ENCODE data around the gene AHDC1. TPM values are rescaled to one million over a fixed set of nuclear protein-coding genes. Genes with fewer than 3 reads are reported as not detected.

The AHDC1 gene
- polyA plus RNA-seq, 2 of the 4 experiments (the other 2 are of a cell fraction), result 1.3 to 11.5 TPM

DNA sequence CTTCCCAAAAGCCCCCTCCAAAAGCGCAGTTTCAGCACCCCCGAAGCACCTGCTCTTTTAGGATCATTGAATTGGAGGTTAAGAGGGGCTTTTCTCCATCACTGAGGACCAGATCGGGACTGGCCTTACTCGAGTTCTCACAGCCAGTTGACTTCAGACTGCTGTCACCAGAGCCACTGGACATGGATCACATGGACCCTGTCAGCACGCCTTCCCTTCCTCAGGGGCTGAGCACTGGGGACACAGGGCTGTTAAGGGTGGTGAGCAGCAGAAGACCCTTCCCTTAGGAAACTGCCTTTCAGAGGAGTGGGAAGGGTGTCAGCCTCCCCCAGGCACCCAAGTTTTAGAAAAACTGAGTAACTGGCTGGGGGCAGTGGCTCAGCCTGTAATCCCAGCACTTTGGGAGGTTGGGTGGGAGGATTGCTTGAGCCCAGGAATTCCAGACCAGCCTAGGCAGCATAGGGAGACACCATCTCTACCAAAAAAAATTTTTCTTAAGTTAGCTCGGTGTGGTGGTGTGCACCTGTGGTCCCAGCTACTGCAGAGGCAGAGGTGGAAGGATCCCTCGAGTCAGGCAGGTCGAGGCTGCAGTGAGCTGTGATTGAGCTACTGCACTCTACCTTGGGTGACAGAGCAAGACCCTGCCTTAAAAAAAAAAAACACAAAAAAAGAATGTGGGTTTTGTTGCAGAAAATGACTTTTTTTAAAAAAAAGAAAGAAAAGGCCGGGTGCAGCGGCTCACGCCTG is 31.6 kb upstream of the AHDC1 start:
- ChIA-PET POLR2A (no interaction called here), CTCF (no interaction called here)
- no peak for DNase-seq (ENCODE audit: low read depth in 1 of 2, low spot score in 1 of 2)
- no peak overlapping the region for H3K4me3 ChIP-seq
- H3K27ac ChIP-seq, result no peak overlapping the region
- H3K9me3 ChIP-seq, result no peaks in the 10 kb centered on the region
- WGBS (ENCODE audit: missing lambda C conversion rate), result 84% methylated on average over 6 of the region's 11 CpGs
- no peak overlapping the region for H3K4me2 ChIP-seq
- no peak for ATAC-seq
- no peaks in the 10 kb centered on the region for H3K4me1 ChIP-seq
- FAIRE-seq, result no peak
- TF ChIP-seq CEBPB (IDR thresholded peaks at IDR 0.05), result no peak
- no peak for TF ChIP-seq KDM1A (IDR thresholded peaks at IDR 0.05; ENCODE audit: low read depth)
- TF ChIP-seq, protein P1, sequence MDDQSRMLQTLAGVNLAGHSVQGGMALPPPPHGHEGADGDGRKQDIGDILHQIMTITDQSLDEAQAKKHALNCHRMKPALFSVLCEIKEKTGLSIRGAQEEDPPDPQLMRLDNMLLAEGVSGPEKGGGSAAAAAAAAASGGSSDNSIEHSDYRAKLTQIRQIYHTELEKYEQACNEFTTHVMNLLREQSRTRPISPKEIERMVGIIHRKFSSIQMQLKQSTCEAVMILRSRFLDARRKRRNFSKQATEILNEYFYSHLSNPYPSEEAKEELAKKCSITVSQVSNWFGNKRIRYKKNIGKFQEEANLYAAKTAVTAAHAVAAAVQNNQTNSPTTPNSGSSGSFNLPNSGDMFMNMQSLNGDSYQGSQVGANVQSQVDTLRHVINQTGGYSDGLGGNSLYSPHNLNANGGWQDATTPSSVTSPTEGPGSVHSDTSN (IDR thresholded peaks at IDR 0.05), result no peak
- TF ChIP-seq HDAC2 (IDR thresholded peaks at IDR 0.05), result no peak
- TF ChIP-seq, protein P2, sequence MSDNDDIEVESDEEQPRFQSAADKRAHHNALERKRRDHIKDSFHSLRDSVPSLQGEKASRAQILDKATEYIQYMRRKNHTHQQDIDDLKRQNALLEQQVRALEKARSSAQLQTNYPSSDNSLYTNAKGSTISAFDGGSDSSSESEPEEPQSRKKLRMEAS (IDR thresholded peaks at IDR 0.05), result no peak
- TF ChIP-seq, protein P3, sequence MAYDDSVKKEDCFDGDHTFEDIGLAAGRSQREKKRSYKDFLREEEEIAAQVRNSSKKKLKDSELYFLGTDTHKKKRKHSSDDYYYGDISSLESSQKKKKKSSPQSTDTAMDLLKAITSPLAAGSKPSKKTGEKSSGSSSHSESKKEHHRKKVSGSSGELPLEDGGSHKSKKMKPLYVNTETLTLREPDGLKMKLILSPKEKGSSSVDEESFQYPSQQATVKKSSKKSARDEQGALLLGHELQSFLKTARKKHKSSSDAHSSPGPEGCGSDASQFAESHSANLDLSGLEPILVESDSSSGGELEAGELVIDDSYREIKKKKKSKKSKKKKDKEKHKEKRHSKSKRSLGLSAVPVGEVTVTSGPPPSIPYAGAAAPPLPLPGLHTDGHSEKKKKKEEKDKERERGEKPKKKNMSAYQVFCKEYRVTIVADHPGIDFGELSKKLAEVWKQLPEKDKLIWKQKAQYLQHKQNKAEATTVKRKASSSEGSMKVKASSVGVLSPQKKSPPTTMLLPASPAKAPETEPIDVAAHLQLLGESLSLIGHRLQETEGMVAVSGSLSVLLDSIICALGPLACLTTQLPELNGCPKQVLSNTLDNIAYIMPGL (CRISPR knock-in tag; IDR thresholded peaks at IDR 0.05; ENCODE audit: borderline replicate concordance), result no peak
- TF ChIP-seq PHF8 (IDR thresholded peaks at IDR 0.05; ENCODE audit: borderline replicate concordance, low read depth), result no peak
- TF ChIP-seq ZNF302 (CRISPR knock-in tag; IDR thresholded peaks at IDR 0.05), result no peak
- TF ChIP-seq HEYL (CRISPR knock-in tag; IDR thresholded peaks at IDR 0.05), result no peak

DNA sequence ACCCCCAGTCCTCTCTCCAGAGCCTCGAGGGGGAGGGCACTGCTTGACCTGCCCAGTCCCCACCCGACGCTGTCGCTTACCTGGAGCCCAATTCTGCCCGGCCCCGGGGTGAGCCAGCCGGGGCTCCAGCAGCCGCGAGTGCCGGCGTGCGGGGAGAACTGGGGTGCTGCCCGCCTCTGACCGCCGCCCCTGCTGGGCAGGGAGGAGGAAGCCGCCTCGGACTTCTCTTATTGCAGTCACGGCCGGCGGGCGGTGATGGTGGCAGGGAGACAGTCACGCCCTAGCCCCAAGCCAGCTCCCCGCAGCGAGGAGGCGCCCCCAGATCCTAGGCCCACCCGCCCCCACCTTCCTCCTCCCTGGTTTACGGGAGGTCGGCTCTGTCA is 31.0 kb upstream of the AHDC1 start, which contains the start of gene FGR:
TSS of gene FGR (minus strand) at position 201 of the 383 bp plus-strand sequence. CDS start 11,269 bp downstream, outside the sequence.
- ChIA-PET CTCF (no interaction called here), POLR2A (no interaction called here)
- TF ChIP-seq, protein P4, sequence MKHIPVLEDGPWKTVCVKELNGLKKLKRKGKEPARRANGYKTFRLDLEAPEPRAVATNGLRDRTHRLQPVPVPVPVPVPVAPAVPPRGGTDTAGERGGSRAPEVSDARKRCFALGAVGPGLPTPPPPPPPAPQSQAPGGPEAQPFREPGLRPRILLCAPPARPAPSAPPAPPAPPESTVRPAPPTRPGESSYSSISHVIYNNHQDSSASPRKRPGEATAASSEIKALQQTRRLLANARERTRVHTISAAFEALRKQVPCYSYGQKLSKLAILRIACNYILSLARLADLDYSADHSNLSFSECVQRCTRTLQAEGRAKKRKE (CRISPR knock-in tag; IDR thresholded peaks at IDR 0.05; ENCODE audit: low read depth), result no peak
- TF ChIP-seq, protein P5, sequence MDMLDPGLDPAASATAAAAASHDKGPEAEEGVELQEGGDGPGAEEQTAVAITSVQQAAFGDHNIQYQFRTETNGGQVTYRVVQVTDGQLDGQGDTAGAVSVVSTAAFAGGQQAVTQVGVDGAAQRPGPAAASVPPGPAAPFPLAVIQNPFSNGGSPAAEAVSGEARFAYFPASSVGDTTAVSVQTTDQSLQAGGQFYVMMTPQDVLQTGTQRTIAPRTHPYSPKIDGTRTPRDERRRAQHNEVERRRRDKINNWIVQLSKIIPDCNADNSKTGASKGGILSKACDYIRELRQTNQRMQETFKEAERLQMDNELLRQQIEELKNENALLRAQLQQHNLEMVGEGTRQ (IDR thresholded peaks at IDR 0.05), result no peak
- TF ChIP-seq BHLHE40 (IDR thresholded peaks at IDR 0.05; ENCODE audit: low read depth, low read length) (no peak), ZFP36 (IDR thresholded peaks at IDR 0.05; ENCODE audit: borderline replicate concordance, partially characterized antibody) (no peak), CBX2 (IDR thresholded peaks at IDR 0.05; ENCODE audit: borderline replicate concordance, low read depth) (no peak), HDAC2 (IDR thresholded peaks at IDR 0.05) (no peak), NFE2L2 (conservative IDR thresholded peaks at IDR 0.05; ENCODE audit: low read length) (no peak), CHD4 (IDR thresholded peaks at IDR 0.05; ENCODE audit: borderline replicate concordance) (no peak), EHF (CRISPR knock-in tag; IDR thresholded peaks at IDR 0.05) (no peak), TFCP2L1 (CRISPR knock-in tag; IDR thresholded peaks at IDR 0.05) (no peak), RCOR1 (IDR thresholded peaks at IDR 0.05; ENCODE audit: low read depth, low read length) (no peak), NR3C1 (IDR thresholded peaks at IDR 0.05) (no peak), GATA3 (IDR thresholded peaks at IDR 0.05; ENCODE audit: borderline replicate concordance) (no peak), PHF8 (IDR thresholded peaks at IDR 0.05; ENCODE audit: borderline replicate concordance, low read depth) (no peak), SMC3 (IDR thresholded peaks at IDR 0.05) (no peak), CEBPB (IDR thresholded peaks at IDR 0.05) (no peak)
- TF ChIP-seq, protein P6, sequence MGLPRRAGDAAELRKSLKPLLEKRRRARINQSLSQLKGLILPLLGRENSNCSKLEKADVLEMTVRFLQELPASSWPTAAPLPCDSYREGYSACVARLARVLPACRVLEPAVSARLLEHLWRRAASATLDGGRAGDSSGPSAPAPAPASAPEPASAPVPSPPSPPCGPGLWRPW (IDR thresholded peaks at IDR 0.05), result no peak
- no peak within 1 kb of the TSS for H3K4me3 ChIP-seq
- no peak within 1 kb of the TSS for H3K4me2 ChIP-seq
- H3K9me3 ChIP-seq, result no peaks in the 10 kb centered on the region
- FAIRE-seq, result no peak
- no peak for DNase-seq (ENCODE audit: low read depth in 1 of 2, low spot score in 1 of 2)
- no peaks in the 10 kb centered on the region for H3K4me1 ChIP-seq
- H3K27ac ChIP-seq, result no peak within 1 kb of the TSS
- WGBS (ENCODE audit: missing lambda C conversion rate), result 100% methylated on average over 2 of the region's 28 CpGs
- ATAC-seq, result no peak

All from A549 (cell line).